Measurements from ENCODE around the gene PTPRC.

GRCh38 chr1:198637157-198637556 lies 1.7 kb upstream of the PTPRC start:
- TF ChIP-seq POLR2A (IDR thresholded peaks at IDR 0.05), result no peak
- TF ChIP-seq CTCF (IDR thresholded peaks at IDR 0.05), result no peak
